Endothelial cell of hepatic sinusoid (primary cell): ENCODE measurements around the gene PLEKHH1.
"Not testable (repeated sequence)": the region's sequence is repeated elsewhere in the genome, so short reads cannot be mapped to it uniquely, and the experiment has no call there.

Experiments
- in situ Hi-C: cut with HindIII; loops from 2 replicates; pipeline ENCODE4 v1.10.0; 2017; ENCODE audit warnings: low sequenced_read_pairs

PLEKHH1 gene

DNA sequence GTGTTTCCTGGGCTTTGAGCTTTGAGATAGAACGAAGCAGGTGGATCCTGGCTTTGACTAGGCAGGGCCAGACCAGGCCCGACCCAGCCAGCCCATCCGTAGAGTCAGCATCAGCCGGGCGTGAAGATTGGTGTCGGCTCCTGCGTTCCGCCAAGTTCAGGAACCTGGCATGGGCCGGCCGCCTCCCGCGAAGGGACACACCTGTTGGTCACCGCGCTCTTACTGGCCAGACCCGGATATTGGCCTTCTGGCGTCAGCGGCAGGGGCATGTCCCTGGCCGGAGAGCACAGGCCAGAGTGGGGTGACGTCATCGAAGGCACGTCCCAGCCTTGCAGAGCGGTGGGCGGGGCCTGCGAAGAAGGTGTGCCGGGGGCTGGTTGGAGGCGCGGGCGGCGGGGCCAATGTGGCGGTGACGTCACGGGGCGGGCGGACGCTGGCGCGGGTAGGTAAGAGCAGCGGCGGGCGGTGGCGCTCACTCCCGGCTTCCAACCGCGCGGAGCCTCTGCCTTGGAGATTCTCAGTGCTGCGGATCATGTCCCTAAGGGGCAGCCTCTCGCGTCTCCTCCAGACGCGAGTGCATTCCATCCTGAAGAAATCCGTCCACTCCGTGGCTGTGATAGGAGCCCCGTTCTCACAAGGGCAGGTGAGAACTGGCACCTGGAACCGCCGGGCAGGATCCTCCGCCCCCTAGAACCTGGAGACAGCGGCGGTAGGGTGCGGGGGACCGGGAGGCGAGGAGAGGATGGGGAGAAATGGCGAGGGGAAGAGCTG lies 86.5 kb downstream of the PLEKHH1 start, which contains the start of gene ARG2:
TSS of gene ARG2 (plus strand) at position 475 of the 771 bp plus-strand sequence. CDS start at position 533, 58 bp downstream.
- in situ Hi-C loops: no loop called here

- in situ Hi-C loops: no loop called here
These were observed 87.2 kb downstream of the PLEKHH1 start for GRCh38 chr14:67620217-67620785.

DNA sequence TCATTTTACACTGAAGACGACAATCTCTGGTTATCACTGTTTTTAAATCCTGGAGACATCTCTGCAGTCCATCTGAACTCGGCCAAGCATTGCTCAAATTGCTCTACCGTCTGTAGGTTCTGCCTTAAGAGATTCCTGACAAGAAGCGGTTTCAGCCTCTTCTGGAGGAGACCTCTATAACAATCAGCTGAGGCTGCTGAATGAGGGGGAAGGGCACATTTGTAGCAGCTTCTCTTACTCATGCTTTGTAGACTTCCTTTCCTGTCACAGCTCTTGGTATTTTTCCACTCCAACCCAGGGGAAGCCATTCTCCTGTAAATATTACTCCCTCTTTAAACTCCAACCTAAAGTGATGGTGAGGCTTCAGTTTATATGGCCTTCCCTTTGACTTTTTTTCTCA lies 89.6 kb downstream of the PLEKHH1 start:
- in situ Hi-C loops: no loop called here

DNA sequence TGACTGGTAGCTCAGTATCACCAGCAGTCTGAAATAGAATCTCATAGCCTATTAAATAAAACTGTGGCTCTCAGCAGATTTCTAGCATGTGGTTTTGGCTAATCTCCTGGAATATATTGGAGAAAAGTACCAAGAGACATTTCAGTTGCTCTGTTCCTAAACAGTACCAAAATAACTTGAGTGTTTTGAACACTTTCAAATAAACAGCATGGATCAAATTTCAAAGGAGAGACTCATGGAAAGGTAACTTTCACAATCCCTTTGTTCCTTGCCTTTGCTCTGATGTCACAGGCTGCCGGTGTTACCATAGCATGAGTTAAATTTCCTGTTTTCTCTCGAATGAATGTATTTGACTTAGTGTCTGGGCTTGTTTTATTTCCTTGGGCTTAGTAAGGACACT lies 90.0 kb downstream of the PLEKHH1 start:
- in situ Hi-C loops: no loop called here

DNA sequence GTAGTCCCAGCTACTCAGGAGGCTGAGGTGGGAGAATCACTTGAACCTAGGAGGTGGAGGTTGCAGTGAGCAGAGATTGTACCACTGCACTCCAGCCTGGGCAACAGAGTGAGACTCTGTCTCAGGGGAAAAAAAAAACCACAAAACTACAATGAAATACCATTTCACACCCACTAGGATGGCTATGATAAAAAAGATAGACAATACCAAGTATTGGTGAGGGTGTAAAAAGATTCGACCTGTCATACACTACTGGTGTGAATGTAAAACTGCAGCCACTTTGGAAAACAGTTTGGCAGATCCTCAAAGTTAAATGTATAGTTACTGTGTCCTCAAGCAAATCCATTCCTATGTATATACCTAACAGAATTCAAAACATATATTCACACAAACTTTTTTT lies 93.0 kb downstream of the PLEKHH1 start:
- in situ Hi-C loops: not testable (repeated sequence)

DNA sequence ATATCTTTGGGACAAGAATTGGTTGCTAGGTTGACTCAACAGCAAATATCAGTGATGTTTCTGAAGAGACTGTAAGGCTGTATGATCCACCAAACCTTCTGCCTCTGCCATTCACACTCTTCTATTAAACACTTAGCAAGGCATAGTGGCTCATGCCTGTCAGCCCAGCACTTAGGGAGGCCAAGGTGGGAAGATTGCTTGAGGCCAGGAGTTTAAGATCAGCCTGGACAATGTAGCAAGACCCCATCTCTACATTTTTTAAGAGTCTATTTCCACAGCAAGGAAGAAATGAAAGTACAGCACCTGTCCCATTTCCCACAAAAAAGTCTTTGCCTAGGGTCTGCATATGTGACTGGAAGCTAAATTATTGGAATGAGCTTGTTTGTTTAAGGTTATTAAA lies 94.4 kb downstream of the PLEKHH1 start:
- in situ Hi-C loops: no loop called here

DNA sequence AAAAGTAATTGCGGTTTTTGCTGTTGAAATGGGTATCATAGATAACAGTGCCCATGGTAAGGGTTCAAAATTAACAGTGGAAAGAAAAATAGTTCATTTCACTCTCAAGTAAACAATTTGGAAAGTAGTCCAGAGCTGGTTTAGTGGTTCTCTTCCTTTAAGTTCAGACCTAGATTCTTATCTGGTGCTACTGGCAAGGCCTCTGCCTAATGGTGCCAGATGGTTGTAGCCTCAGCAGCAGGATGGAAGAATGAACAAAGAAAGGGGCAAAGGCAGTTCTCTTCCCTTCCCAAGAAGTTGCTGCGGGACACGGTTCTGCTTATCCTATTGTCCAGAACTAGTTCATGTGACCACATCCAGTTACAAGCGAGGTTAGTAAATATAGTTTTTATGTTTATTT lies 97.1 kb downstream of the PLEKHH1 start:
- in situ Hi-C loops: no loop called here

GRCh38 chr14:67630938-67631337 lies 97.8 kb downstream of the PLEKHH1 start:
- in situ Hi-C loops: no loop called here

DNA sequence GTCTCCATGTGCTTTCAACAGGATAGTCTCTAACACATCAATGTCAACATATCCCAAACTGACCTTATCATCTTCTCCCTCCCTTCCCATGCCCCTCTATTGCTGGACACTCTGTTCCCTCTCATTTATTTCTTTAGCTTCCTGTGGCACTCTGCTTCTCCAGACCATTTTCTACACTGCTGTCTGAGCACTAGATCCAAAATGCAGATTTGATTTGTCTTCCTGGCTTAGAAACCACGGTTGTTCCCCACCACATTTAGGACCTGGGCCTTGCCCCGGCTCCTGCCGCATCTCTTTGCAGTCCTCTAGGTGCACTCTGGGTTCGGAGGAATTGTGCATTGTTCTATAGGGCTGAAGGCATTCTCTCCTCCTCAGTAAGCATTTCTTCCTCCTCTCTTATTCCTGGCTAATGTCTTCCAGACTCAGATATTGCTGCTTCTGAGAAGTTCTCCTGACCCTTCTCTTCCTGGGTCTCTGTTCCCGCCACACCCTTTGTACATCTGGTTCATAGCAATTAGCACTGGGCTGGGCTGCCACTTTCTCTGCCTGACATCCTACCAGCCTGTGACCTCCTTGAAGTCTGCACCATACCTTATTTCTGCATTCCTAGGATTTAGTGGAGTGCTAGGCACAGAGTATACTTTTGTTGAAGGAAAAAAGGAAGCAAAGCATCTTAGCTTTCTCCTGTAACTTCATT lies 100.5 kb downstream of the PLEKHH1 start:
- in situ Hi-C loops: no loop called here

- in situ Hi-C loops: no loop called here
These were observed 103.3 kb downstream of the PLEKHH1 start for GRCh38 chr14:67636361-67636919.

DNA sequence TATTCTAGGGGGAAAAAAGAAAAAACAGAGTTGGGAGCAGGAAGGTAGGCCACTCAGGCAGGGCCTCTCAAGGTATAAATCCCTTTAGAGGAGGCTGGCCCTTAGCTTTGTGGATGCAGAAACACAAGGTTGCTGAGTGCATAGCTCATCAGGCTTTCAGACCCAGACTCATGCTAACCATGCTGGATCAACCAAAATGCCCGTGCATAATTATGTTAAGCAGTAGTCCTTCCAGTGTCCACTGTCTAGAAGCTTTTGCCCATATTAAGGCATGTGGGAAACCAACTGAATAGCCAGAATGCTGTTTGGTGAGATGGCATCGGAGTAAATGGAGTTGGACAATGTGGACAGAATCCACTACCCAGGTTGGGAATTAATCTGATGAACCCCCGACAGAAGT lies 105.6 kb downstream of the PLEKHH1 start:
- in situ Hi-C loops: no loop called here
